ENCODE results near the gene RHOXF1.
"Not testable (repeated sequence)": the region's sequence is repeated elsewhere in the genome, so short reads cannot be mapped to it uniquely, and the experiment has no call there.

- not testable (repeated sequence) for TF ChIP-seq REST (IDR thresholded peaks at IDR 0.05; ENCODE audit: unreplicated experiment); EZH2 (IDR thresholded peaks at IDR 0.05; ENCODE audit: low read depth, unreplicated experiment); CTCF (conservative IDR thresholded peaks at IDR 0.05; ENCODE audit: low read depth in 2 of 2); EZH2phosphoT487 (IDR thresholded peaks at IDR 0.05; ENCODE audit: unreplicated experiment); ZNF114 (CRISPR knock-in tag; IDR thresholded peaks at IDR 0.05); CREB1 (CRISPR knock-in tag; IDR thresholded peaks at IDR 0.05; ENCODE audit: low read depth); POLR2AphosphoS5 (IDR thresholded peaks at IDR 0.05; ENCODE audit: low read depth); ETS1 (IDR thresholded peaks at IDR 0.05); ZNF331 (CRISPR knock-in tag; IDR thresholded peaks at IDR 0.05; ENCODE audit: low read depth); JUNB (IDR thresholded peaks at IDR 0.05; ENCODE audit: unreplicated experiment); STAT1 (IDR thresholded peaks at IDR 0.05; ENCODE audit: unreplicated experiment); NANOG (IDR thresholded peaks at IDR 0.05; ENCODE audit: borderline replicate concordance)
Measured at GRCh38 chrX:120128306-120128846, 12.7 kb upstream of the RHOXF1 start.
